Measurements from ENCODE around the gene CBFA2T2.

- no peak for TF ChIP-seq POLR2AphosphoS5 (IDR thresholded peaks at IDR 0.05; ENCODE audit: low read length)
- TF ChIP-seq CTCF (IDR thresholded peaks at IDR 0.05 in 2 of 3, conservative IDR thresholded peaks at IDR 0.05 in 1 of 3; ENCODE audit: control insufficient read depth in 2 of 3, extremely low read depth in 1 of 3, insufficient read depth in 1 of 3, low read depth in 3 of 3, low read length in 3 of 3) = no peak
- TF ChIP-seq SMARCA5 (IDR thresholded peaks at IDR 0.05) = no peak
- TF ChIP-seq EP300 (IDR thresholded peaks at IDR 0.05; ENCODE audit: borderline replicate concordance in 1 of 2, control insufficient read depth in 1 of 2, low read depth in 2 of 2, low read length in 2 of 2) = no peak
- no peak for TF ChIP-seq JUND (IDR thresholded peaks at IDR 0.05; ENCODE audit: low read depth, low read length)
- TF ChIP-seq FOS (IDR thresholded peaks at IDR 0.05; ENCODE audit: borderline replicate concordance, extremely low read depth, insufficient read length) = no peak
- no peak for TF ChIP-seq FOXK2 (IDR thresholded peaks at IDR 0.05)
- TF ChIP-seq EZH2 (IDR thresholded peaks at IDR 0.05; ENCODE audit: borderline replicate concordance, control insufficient read depth, low read depth, low read length) = no peak
Observed at GRCh38 chr20:33488201-33488600, 1.7 kb upstream of the CBFA2T2 start.
